Breast epithelium (tissue), 3 donors: ENCODE data around the gene FAM98C.

Experiments used
- POLR2AphosphoS5 ChIP-seq, 3 donors: sonication (generic); formaldehyde crosslinking; IDR thresholded peaks; one replicate each; pipeline ENCODE4 v1.6.1; 2017; ENCODE audit warnings: antibody characterized with exemption in 3 of 3
- TF ChIP-seq, protein P1 (sequence below), 3 donors: fragments of 450-650 bp; IDR thresholded peaks; one replicate each; pipeline ENCODE4 v1.5.1; 2016 to 2017; ENCODE audit warnings: antibody characterized with exemption in 3 of 3, mild to moderate bottlenecking in 3 of 3, moderate library complexity in 3 of 3

DNA sequence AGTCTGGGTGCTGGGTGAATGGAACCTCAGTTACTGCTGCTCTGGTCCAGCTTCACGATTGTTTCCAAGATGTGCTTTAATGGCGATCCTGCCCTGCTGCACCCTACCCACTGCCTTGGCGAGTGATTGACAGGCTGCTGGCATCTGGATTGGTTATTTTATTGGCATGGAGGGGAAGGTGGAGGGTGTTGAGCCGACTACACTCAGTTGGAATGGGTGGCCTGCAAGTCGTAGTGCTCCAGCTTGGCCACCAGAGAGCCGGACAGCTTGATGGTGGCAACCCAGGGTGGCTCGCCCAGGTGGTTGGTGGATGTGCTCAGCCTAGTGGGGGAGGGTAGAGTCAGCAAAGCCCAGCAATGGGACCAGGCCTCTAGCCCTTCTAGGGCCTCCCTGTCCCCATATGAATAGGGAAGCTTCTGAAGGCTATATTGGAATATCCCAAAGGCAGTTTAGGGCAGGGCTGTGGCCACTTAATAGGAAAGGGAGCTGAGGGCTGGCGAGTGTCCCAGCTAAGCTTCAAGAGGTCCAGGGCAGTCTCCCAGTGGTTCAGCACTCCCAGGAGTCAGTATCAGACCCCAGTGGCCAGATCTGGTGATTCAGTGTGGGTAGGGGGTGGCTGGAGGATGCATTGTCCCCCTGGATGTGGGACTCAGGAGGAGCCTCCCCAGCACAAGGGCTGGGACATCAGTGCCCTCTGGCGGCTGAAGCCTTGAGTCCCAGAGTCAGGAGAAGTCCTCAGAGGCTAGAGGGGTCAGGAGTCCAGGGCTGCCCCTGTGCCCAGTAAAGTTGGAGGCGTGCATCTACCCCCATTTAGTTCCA, 18.5 kb upstream of the FAM98C start:
- TF ChIP-seq POLR2AphosphoS5 (IDR thresholded peaks at IDR 0.05): no peak
- TF ChIP-seq, protein P1, sequence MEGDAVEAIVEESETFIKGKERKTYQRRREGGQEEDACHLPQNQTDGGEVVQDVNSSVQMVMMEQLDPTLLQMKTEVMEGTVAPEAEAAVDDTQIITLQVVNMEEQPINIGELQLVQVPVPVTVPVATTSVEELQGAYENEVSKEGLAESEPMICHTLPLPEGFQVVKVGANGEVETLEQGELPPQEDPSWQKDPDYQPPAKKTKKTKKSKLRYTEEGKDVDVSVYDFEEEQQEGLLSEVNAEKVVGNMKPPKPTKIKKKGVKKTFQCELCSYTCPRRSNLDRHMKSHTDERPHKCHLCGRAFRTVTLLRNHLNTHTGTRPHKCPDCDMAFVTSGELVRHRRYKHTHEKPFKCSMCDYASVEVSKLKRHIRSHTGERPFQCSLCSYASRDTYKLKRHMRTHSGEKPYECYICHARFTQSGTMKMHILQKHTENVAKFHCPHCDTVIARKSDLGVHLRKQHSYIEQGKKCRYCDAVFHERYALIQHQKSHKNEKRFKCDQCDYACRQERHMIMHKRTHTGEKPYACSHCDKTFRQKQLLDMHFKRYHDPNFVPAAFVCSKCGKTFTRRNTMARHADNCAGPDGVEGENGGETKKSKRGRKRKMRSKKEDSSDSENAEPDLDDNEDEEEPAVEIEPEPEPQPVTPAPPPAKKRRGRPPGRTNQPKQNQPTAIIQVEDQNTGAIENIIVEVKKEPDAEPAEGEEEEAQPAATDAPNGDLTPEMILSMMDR (IDR thresholded peaks at IDR 0.05): no peak
